DMS79 (cell line): ENCODE data around the gene CCT3.
"Not testable (repeated sequence)": the region's sequence is repeated elsewhere in the genome, so short reads cannot be mapped to it uniquely, and the experiment has no call there.

Experiments used
- DNase-seq: peaks from one replicate; lab custom pipeline; 2025; lab: John Stamatoyannopoulos, UW

CCT3 gene

GRCh38 chr1:156336242-156336641 is 1.9 kb downstream of the CCT3 start:
- no peak for DNase-seq

GRCh38 chr1:156323179-156323578 is 14.9 kb downstream of the CCT3 start:
- not testable (repeated sequence) for DNase-seq

- DNase-seq = no peak
These were observed 17.5 kb downstream of the CCT3 start for GRCh38 chr1:156320560-156320959.

GRCh38 chr1:156319664-156320063 is 18.4 kb downstream of the CCT3 start:
- DNase-seq = no peak

GRCh38 chr1:156316909-156317308 is 21.2 kb downstream of the CCT3 start:
- DNase-seq = no peak

GRCh38 chr1:156310962-156311361 is 27.1 kb downstream of the CCT3 start:
- no peak for DNase-seq

- DNase-seq = no peak
These were observed 30.0 kb downstream of the CCT3 start for GRCh38 chr1:156308078-156308477.

GRCh38 chr1:156305215-156305614 is 32.9 kb downstream of the CCT3 start:
- DNase-seq = no peak

GRCh38 chr1:156303241-156303640 is 34.9 kb downstream of the CCT3 start:
- DNase-seq = no peak

- no peak for DNase-seq
These were observed 39.2 kb downstream of the CCT3 start, which contains the start of gene VHLL for GRCh38 chr1:156298852-156299357. TSS of gene VHLL (minus strand) at chr1:156299307. CDS start at chr1:156299189, 118 bp downstream.

GRCh38 chr1:156295391-156295947 is 42.6 kb downstream of the CCT3 start, which contains the start of gene GLMP:
TSS of gene GLMP (minus strand) at chr1:156295679. CDS start at chr1:156295645, 34 bp downstream.
- peak; percentile 22 for DNase-seq

- DNase-seq = no peak
These were observed 44.2 kb downstream of the CCT3 start for GRCh38 chr1:156293895-156294294.

- no peak for DNase-seq
These were observed 45.0 kb downstream of the CCT3 start for GRCh38 chr1:156293098-156293434.

- DNase-seq = peak; percentile 28
These were observed 46.6 kb downstream of the CCT3 start for GRCh38 chr1:156291226-156292061.

- no peak for DNase-seq
These were observed 48.2 kb downstream of the CCT3 start for GRCh38 chr1:156289857-156290256.

GRCh38 chr1:156286061-156286460 is 52.0 kb downstream of the CCT3 start:
- no peak for DNase-seq

GRCh38 chr1:156285437-156285836 is 52.7 kb downstream of the CCT3 start:
- DNase-seq = no peak

GRCh38 chr1:156284757-156285156 is 53.3 kb downstream of the CCT3 start:
- DNase-seq = no peak

GRCh38 chr1:156284112-156284511 is 54.0 kb downstream of the CCT3 start, which contains the start of gene TMEM79:
TSS of gene TMEM79 (plus strand) at chr1:156284325. CDS start at chr1:156285227, 902 bp downstream.
- DNase-seq = no peak

- no peak for DNase-seq
These were observed 54.6 kb downstream of the CCT3 start for GRCh38 chr1:156283521-156283920.

- DNase-seq = peak; percentile 96
These were observed 55.4 kb downstream of the CCT3 start, which contains the start of gene SMG5 for GRCh38 chr1:156282479-156283222. TSS of gene SMG5 (minus strand) at chr1:156282825. CDS start at chr1:156282680, 145 bp downstream.
